Measurements from ENCODE around the gene ATP7B.

The ATP7B gene

GRCh38 chr13:51950722-51951121 lies 60.5 kb downstream of the ATP7B start:
- DNase-seq (ENCODE audit: low read depth in 2 of 2) = no peak

GRCh38 chr13:51946163-51946669 lies 65.0 kb downstream of the ATP7B start:
- DNase-seq (ENCODE audit: low read depth in 2 of 2) = no peak

GRCh38 chr13:51945149-51945548 lies 66.1 kb downstream of the ATP7B start:
- no peak for DNase-seq (ENCODE audit: low read depth in 2 of 2)

- no peak for DNase-seq (ENCODE audit: low read depth in 2 of 2)
These were observed 66.8 kb downstream of the ATP7B start for GRCh38 chr13:51944428-51944827.

- no peak for DNase-seq (ENCODE audit: low read depth in 2 of 2)
These were observed 67.5 kb downstream of the ATP7B start for GRCh38 chr13:51943721-51944120.

- DNase-seq (ENCODE audit: low read depth in 2 of 2) = no peak
These were observed 69.1 kb downstream of the ATP7B start for GRCh38 chr13:51942189-51942588.

- no peak for DNase-seq (ENCODE audit: low read depth in 2 of 2)
These were observed 72.8 kb downstream of the ATP7B start for GRCh38 chr13:51938454-51938853.

- no peak for DNase-seq (ENCODE audit: low read depth in 2 of 2)
These were observed 73.6 kb downstream of the ATP7B start for GRCh38 chr13:51937320-51938290.

GRCh38 chr13:51935326-51936171 lies 75.7 kb downstream of the ATP7B start:
- DNase-seq (ENCODE audit: low read depth in 2 of 2) = no peak

GRCh38 chr13:51934461-51935087 lies 76.7 kb downstream of the ATP7B start:
- no peak for DNase-seq (ENCODE audit: low read depth in 2 of 2)

GRCh38 chr13:51933466-51934058 lies 77.7 kb downstream of the ATP7B start:
- DNase-seq (ENCODE audit: low read depth in 2 of 2) = no peak

GRCh38 chr13:51932231-51932630 lies 79.0 kb downstream of the ATP7B start:
- no peak for DNase-seq (ENCODE audit: low read depth in 2 of 2)

GRCh38 chr13:51931606-51932005 lies 79.6 kb downstream of the ATP7B start:
- no peak for DNase-seq (ENCODE audit: low read depth in 2 of 2)

- no peak for DNase-seq (ENCODE audit: low read depth in 2 of 2)
These were observed 81.6 kb downstream of the ATP7B start for GRCh38 chr13:51929699-51930098.

- DNase-seq (ENCODE audit: low read depth in 2 of 2) = no peak
These were observed 83.0 kb downstream of the ATP7B start for GRCh38 chr13:51928231-51928630.

GRCh38 chr13:51927129-51927528 lies 84.1 kb downstream of the ATP7B start:
- no peak for DNase-seq (ENCODE audit: low read depth in 2 of 2)

- no peak for DNase-seq (ENCODE audit: low read depth in 2 of 2)
These were observed 84.7 kb downstream of the ATP7B start for GRCh38 chr13:51926528-51926885.

- DNase-seq (ENCODE audit: low read depth in 2 of 2) = no peak
These were observed 85.3 kb downstream of the ATP7B start for GRCh38 chr13:51925865-51926527.

GRCh38 chr13:51924756-51925544 lies 86.3 kb downstream of the ATP7B start:
- no peak for DNase-seq (ENCODE audit: low read depth in 2 of 2)

GRCh38 chr13:51923983-51924539 lies 87.2 kb downstream of the ATP7B start:
- no peak for DNase-seq (ENCODE audit: low read depth in 2 of 2)

Measured in stimulated activated CD8-positive, alpha-beta memory T cell treated with anti-CD3 and anti-CD28 coated beads, Interleukin-15, amount 100 ng/mL, for 4 hours (primary cell).